NAMALWA (cell line): Measurements from ENCODE around the gene BAZ1B.
A peak's percentile ranks its signal among the peaks of the same experiment; 100 is the strongest.
"Not testable (repeated sequence)": the region's sequence is repeated elsewhere in the genome, so short reads cannot be mapped to it uniquely, and the experiment has no call there.

Experiments used
- DNase-seq: peaks from one replicate; pipeline ENCODE4 v3.0.0-alpha.2; 2015; ENCODE audit warnings: low spot score

BAZ1B gene

GRCh38 chr7:73522105-73522872, at the start of gene BAZ1B:
BAZ1B (minus strand) TSS chr7:73522293; CDS start chr7:73521933, 360 bp downstream.
- DNase-seq = peak; percentile 99

GRCh38 chr7:73570977-73571376, 48.9 kb upstream of the BAZ1B start:
- DNase-seq = no peak

DNA sequence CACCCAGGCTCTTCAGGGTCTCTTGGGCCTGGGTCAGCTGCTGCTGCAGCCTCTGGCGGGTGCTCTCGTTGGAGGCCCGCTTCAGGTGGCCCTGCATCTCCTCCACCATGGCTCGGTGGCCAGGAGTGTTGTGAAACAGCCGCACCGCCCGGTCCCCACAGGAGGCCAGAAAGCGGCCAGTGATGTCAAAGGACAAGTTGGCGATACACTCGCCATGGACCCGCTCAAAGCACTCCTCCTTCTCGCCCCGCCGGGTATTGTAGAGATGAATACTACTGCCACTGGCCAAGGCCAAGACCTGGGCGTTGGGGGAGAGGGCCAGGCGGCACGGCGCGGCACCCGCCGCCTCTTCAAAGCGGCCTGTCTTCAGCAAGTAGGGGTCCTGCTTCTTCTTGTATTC, 48.4 kb upstream of the BAZ1B start:
- DNase-seq = no peak

- no peak for DNase-seq
Observed at GRCh38 chr7:73569042-73569608, 47.0 kb upstream of the BAZ1B start.

GRCh38 chr7:73567846-73568685, 46.0 kb upstream of the BAZ1B start:
- no peak for DNase-seq

DNA sequence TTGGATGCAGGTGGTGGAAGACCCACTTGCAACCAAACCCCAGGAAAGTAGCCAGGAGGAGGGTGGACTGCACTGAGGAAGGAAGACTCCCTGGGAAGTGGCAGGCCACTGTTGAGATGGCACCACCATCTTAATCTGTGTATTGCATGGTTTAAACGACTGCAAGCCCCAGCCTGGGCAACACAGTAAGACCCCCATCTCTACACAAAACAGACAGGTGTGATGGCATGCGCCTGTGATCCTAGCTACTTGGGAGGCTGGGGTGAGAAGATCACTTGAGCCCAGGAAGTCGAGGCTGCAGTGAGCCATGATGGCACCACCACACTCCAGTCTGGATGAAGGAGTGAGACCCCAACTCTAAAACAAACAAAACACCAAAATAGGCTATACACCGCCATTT, 45.0 kb upstream of the BAZ1B start:
- no peak for DNase-seq

- not testable (repeated sequence) for DNase-seq
Observed at GRCh38 chr7:73566431-73566830, 44.3 kb upstream of the BAZ1B start.

GRCh38 chr7:73565675-73566340, 43.7 kb upstream of the BAZ1B start:
- no peak for DNase-seq

GRCh38 chr7:73560109-73560835, 38.2 kb upstream of the BAZ1B start:
- peak; percentile 44 for DNase-seq

DNA sequence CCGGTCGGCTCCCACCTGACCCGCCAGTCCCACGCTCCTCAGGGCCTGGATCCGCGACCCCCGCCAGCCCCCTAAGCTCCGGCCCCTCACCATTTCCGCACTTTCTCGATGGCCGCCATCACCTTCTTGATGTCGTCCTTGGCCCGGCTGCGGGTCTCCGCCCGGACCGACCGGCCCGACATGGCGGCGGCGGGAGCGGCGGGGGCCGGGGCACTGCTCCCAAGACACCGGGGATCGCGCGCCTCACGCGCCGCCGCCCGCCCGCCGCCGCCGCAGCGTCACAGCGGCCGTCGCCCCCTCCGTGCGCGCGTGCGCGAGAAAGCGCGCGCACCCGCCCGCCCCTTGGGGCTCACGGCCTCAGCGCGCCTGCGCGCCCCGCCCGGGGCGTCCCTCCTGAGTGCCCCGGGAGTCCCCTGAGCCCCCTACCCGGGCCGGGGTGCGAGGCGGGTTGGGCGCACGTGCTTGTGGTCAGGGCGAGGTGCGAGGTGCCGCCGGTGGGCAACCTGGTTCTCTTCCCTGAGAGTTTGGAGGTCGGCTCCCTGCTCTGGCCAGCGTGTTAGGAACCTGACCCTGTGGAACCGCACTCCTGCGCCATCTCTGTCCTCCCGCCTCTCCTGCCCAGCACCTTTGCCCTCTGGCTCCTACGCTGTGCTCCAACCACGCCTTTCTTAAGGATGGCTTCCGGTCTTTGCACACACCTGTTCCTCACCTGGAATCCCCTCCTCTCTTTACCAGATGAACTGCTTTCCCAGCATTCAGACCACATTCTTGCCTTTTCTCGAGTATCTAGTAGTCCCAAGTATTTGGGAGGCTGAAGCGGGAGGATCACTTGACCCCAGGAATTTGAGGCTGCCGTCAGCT, 35.5 kb upstream of the BAZ1B start, which contains the start of gene BCL7B:
TSS of gene BCL7B (minus strand) at position 294 of the 861 bp plus-strand sequence. CDS start at position 182, 112 bp downstream.
- DNase-seq = peak; percentile 89

GRCh38 chr7:73557108-73557396, 35.0 kb upstream of the BAZ1B start:
- peak; percentile 96 for DNase-seq

- DNase-seq = no peak
Observed at GRCh38 chr7:73556208-73557107, 34.4 kb upstream of the BAZ1B start.

GRCh38 chr7:73555411-73555982, 33.4 kb upstream of the BAZ1B start:
- no peak for DNase-seq

GRCh38 chr7:73550093-73550492, 28.0 kb upstream of the BAZ1B start:
- DNase-seq = not testable (repeated sequence)

- DNase-seq = no peak
Observed at GRCh38 chr7:73549176-73549575, 27.1 kb upstream of the BAZ1B start.

DNA sequence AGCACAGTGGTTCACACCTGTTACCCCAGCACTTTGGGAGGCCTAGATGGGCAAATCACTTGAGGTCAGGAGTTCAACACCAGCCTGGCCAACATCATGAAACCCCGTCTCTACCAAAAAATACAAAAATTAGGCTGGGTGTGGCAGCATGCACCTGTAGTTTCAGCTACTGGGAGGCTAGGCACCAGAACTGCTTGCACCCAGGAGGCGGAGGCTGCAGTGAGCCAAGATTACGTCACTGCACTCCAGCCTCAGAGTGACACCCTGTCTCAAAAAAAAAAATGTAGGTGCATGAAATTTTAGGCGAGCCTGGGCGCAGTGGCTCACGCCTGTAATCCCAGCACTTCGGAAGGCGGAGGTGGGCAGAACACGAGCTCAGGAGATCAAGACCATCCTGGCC, 25.7 kb upstream of the BAZ1B start:
- no peak for DNase-seq

DNA sequence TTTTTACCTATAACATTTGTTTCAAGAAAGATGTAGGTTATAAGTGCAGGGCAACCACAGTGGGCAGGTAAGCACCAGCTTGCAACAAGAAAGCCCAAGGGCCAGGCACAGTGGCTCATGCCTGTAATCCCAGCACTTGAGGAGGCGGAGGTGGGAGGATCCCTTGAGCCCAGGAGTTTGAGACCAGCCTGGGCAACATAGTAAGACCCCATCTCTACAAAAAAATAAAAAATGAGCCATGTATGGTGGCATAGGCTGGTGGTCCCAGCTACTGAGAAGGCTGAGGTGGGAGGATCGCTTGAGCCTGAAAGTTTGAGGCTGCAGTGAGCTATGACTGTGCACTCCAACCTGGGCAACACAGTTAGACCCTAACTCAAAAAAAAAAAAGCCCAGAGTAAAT, 22.6 kb upstream of the BAZ1B start:
- DNase-seq = no peak

GRCh38 chr7:73541722-73542121, 19.6 kb upstream of the BAZ1B start:
- no peak for DNase-seq

- DNase-seq = no peak
Observed at GRCh38 chr7:73539709-73540108, 17.6 kb upstream of the BAZ1B start.
